H1 (cell line): ENCODE results near the gene RAB34. TPM values are rescaled to one million over a fixed set of nuclear protein-coding genes. Genes with fewer than 3 reads are reported as not detected.

Source experiments
- CTCF ChIA-PET: fragments of 300-600 bp; sonication (Branson Sonifier 250); formaldehyde crosslinking; loops from one replicate; lab custom pipeline; 2021; ENCODE audit not compliant: partially characterized antibody; lab: Charles Lee
- POLR2A ChIA-PET: fragments of 300-600 bp; sonication (Branson Sonifier 250); formaldehyde crosslinking; loops from one replicate; lab custom pipeline; 2021; ENCODE audit warnings: inconsistent platforms; ENCODE audit not compliant: partially characterized antibody; lab: Charles Lee
- DNase-seq, 2 experiments: peaks; one replicate each; pipeline versions ENCODE4 v3.0.0 to v3.0.0-alpha.2; 2010 to 2022; ENCODE audit warnings: low spot score in 2 of 2, low read depth in 1 of 2, mixed read lengths in 1 of 2
- FAIRE-seq: peaks from 2 replicates; lab custom pipeline; 2011; peaks lifted over from hg19 to GRCh38; lab: Jason Lieb, UNC
- H2AFZ ChIP-seq: 2 replicates; pipeline ENCODE4 v1.8.1; 2012; ENCODE audit warnings: low read length, inconsistent platforms
- H2AK5ac ChIP-seq: 2 replicates; pipeline ENCODE4 v1.6.1; 2013; ENCODE audit warnings: low read depth, low read length
- H2BK120ac ChIP-seq: replicated peaks from 2 replicates; pipeline ENCODE3; 2013; ENCODE audit warnings: low read depth, low read length, inconsistent platforms
- H2BK12ac ChIP-seq: 2 replicates; pipeline ENCODE4 v1.6.1; 2013; ENCODE audit warnings: low read depth, low read length
- H2BK15ac ChIP-seq: 2 replicates; pipeline ENCODE4 v1.6.1; 2013; ENCODE audit warnings: low read length
- H2BK20ac ChIP-seq: 2 replicates; pipeline ENCODE4 v1.6.1; 2013; ENCODE audit warnings: low read length
- H2BK5ac ChIP-seq: 2 replicates; pipeline ENCODE4 v1.6.1; 2013; ENCODE audit warnings: low read depth, low read length
- H3K14ac ChIP-seq: 2 replicates; pipeline ENCODE4 v1.6.1; 2013; ENCODE audit warnings: inconsistent platforms; ENCODE audit not compliant: insufficient read length
- H3K18ac ChIP-seq: 2 replicates; pipeline ENCODE4 v1.6.1; 2013; ENCODE audit warnings: low read length; ENCODE audit errors: extremely low read depth
- H3K23ac ChIP-seq: 2 replicates; pipeline ENCODE4 v1.6.1; 2013; ENCODE audit warnings: inconsistent platforms; ENCODE audit not compliant: insufficient read length
- H3K23me2 ChIP-seq: 2 replicates; pipeline ENCODE4 v1.6.1; 2013; ENCODE audit warnings: low read depth, low read length
- H3K27ac ChIP-seq: 2 replicates; pipeline ENCODE4 v1.6.1; 2011; ENCODE audit warnings: low read depth, low read length, inconsistent platforms
- H3K27me3 ChIP-seq, 4 experiments: replicated peaks in 1 of 4; 1 replicate in 1 of 4; 2 replicates in 3 of 4; pipeline versions ENCODE4 v1.6.1 to v1.8.1; 2011 to 2013; ENCODE audit warnings: low read length in 3 of 4, mild to moderate bottlenecking in 3 of 4, inconsistent platforms in 2 of 4, mixed read lengths in 2 of 4, moderate library complexity in 1 of 4; ENCODE audit not compliant: control insufficient read depth in 3 of 4, insufficient read depth in 3 of 4; ENCODE audit errors: extremely low read depth in 1 of 4
- H3K36me3 ChIP-seq, 4 experiments: 2 replicates each; pipeline versions ENCODE4 v1.6.1 to v1.8.1; 2011 to 2013; ENCODE audit warnings: mild to moderate bottlenecking in 4 of 4, low read length in 3 of 4, moderate library complexity in 2 of 4, control low read depth in 1 of 4, inconsistent platforms in 1 of 4; ENCODE audit not compliant: insufficient read depth in 4 of 4, control insufficient read depth in 2 of 4
- H3K4ac ChIP-seq: replicated peaks from 2 replicates; pipeline ENCODE3; 2013; ENCODE audit warnings: low read length, low read depth, mixed read lengths, inconsistent platforms; ENCODE audit not compliant: insufficient read length
- H3K4me1 ChIP-seq, 4 experiments: replicated peaks in 1 of 4; 1 replicate in 1 of 4; 2 replicates in 3 of 4; pipeline versions ENCODE4 v1.6.1 to v1.8.1; 2011 to 2013; ENCODE audit warnings: low read length in 3 of 4, inconsistent platforms in 2 of 4, mixed read lengths in 1 of 4; ENCODE audit not compliant: insufficient read depth in 4 of 4, control insufficient read depth in 3 of 4
- H3K4me2 ChIP-seq, 2 experiments: 2 replicates each; pipeline versions ENCODE4 v1.6.1 to v1.8.1; 2011 to 2013; ENCODE audit warnings: low read depth in 2 of 2, low read length in 2 of 2, control low read depth in 1 of 2, inconsistent platforms in 1 of 2, mild to moderate bottlenecking in 1 of 2; ENCODE audit not compliant: insufficient read depth in 1 of 2
- H3K4me3 ChIP-seq, 4 experiments: fragments of 200-600, 300-600 bp in 1 of 4; sonication (generic), shearing (Covaris generic), sonication (Bioruptor Twin) in 1 of 4; 2 replicates each; pipeline versions ENCODE4 v1.5.1 to v1.8.1; 2011 to 2016; ENCODE audit warnings: low read length in 4 of 4, low read depth in 3 of 4, control low read depth in 2 of 4, inconsistent platforms in 2 of 4, mild to moderate bottlenecking in 2 of 4, mixed read lengths in 1 of 4, moderate library complexity in 1 of 4; ENCODE audit not compliant: insufficient read depth in 2 of 4; ENCODE audit errors: extremely low read depth in 1 of 4
- H3K56ac ChIP-seq: replicated peaks from 2 replicates; pipeline ENCODE3; 2013; ENCODE audit warnings: low read depth, mild to moderate bottlenecking, mixed read lengths, low read length, inconsistent platforms; ENCODE audit not compliant: insufficient read length
- H3K79me1 ChIP-seq: 2 replicates; pipeline ENCODE4 v1.6.1; 2013; ENCODE audit warnings: low read depth, low read length, control low read depth
- H3K79me2 ChIP-seq, 2 experiments: 2 replicates each; pipeline versions ENCODE4 v1.6.1 to v1.8.1; 2012 to 2013; ENCODE audit warnings: low read length in 2 of 2, mild to moderate bottlenecking in 2 of 2, inconsistent platforms in 1 of 2; ENCODE audit not compliant: insufficient read depth in 2 of 2, control insufficient read depth in 1 of 2
- H3K9ac ChIP-seq, 4 experiments: replicated peaks in 1 of 4; 1 replicate in 1 of 4; 2 replicates in 3 of 4; pipeline versions ENCODE4 v1.6.1 to v1.8.1; 2011 to 2013; ENCODE audit warnings: low read depth in 3 of 4, low read length in 3 of 4, control low read depth in 2 of 4, mild to moderate bottlenecking in 2 of 4, moderate library complexity in 2 of 4, inconsistent platforms in 1 of 4; ENCODE audit errors: extremely low read depth in 1 of 4
- H3K9me3 ChIP-seq, 2 experiments: 2 replicates each; pipeline versions ENCODE4 v1.6.1 to v1.8.1; 2012 to 2013; ENCODE audit warnings: mild to moderate bottlenecking in 2 of 2, moderate library complexity in 2 of 2, control low read depth in 1 of 2, inconsistent platforms in 1 of 2, low read depth in 1 of 2, low read length in 1 of 2, mixed read lengths in 1 of 2; ENCODE audit not compliant: insufficient read depth in 2 of 2
- H4K20me1 ChIP-seq, 2 experiments: replicated peaks in 1 of 2; 2 replicates each; pipeline versions ENCODE3 to v1.8.1; 2011 to 2013; ENCODE audit warnings: inconsistent platforms in 2 of 2, low read length in 2 of 2, mild to moderate bottlenecking in 1 of 2; ENCODE audit not compliant: insufficient read depth in 2 of 2, control insufficient read depth in 1 of 2
- H4K5ac ChIP-seq: 2 replicates; pipeline ENCODE4 v1.6.1; 2013; ENCODE audit warnings: low read length, low read depth, mixed read lengths, inconsistent platforms; ENCODE audit not compliant: insufficient read length
- H4K8ac ChIP-seq: 2 replicates; pipeline ENCODE4 v1.8.0; 2013; ENCODE audit warnings: mild to moderate bottlenecking, moderate library complexity, low read length, inconsistent platforms; ENCODE audit not compliant: insufficient read depth; ENCODE audit errors: extremely low read depth
- H4K91ac ChIP-seq: replicated peaks from 2 replicates; pipeline ENCODE3; 2013; ENCODE audit warnings: low read length, mixed read lengths, inconsistent platforms; ENCODE audit not compliant: insufficient read length
- ATF3 ChIP-seq: IDR thresholded peaks from 2 replicates; pipeline ENCODE4 v1.6.1; 2011; ENCODE audit warnings: low read depth, mild to moderate bottlenecking, low read length; ENCODE audit not compliant: insufficient read depth
- KDM1A ChIP-seq: fragments of 200-600, 300-600 bp; sonication (generic); IDR thresholded peaks from 2 replicates; pipeline ENCODE4 v1.7.1; 2016; ENCODE audit warnings: mild to moderate bottlenecking, low read length, borderline replicate concordance
- RNF2 ChIP-seq: fragments of 200-900, 300-1000 bp; sonication (generic); IDR thresholded peaks from 2 replicates; pipeline ENCODE4 v1.7.1; 2016; ENCODE audit warnings: borderline replicate concordance, low read depth, mild to moderate bottlenecking, antibody characterized with exemption, low read length; ENCODE audit not compliant: poor library complexity, severe bottlenecking; ENCODE audit errors: missing control alignments
- WGBS, 2 experiments: shearing (Covaris generic) in 1 of 2; methylation state at CpG; one replicate each; pipeline versions ENCODE4 v1.1.6 to v1.1.7; 2013 to 2015; ENCODE audit warnings: low lambda C conversion rate in 2 of 2, mixed read lengths in 2 of 2, inconsistent platforms in 1 of 2, low coverage in 1 of 2, missing lambda C conversion rate in 1 of 2; ENCODE audit not compliant: insufficient replicate concordance in 2 of 2, insufficient coverage in 1 of 2, insufficient read length in 1 of 2; ENCODE audit errors: extremely low coverage in 1 of 2, missing lambda C conversion rate in 1 of 2; 5-methylcytosine and 5-hydroxymethylcytosine counted together
- polyA plus RNA-seq, 7 experiments: library from polyadenylated mRNA; depleted of rRNA in 3 of 7; stranded (reverse) in 5 of 7; unstranded in 2 of 7; fragments of >200 nt in 5 of 7; fragments of 200-250 nt in 2 of 7; gene quantifications; 1 replicate in 5 of 7; 2 replicates in 1 of 7; 4 replicates in 1 of 7; pipeline versions ENCODE4 v1.2.1 to v1.2.3, GENCODE V29; 2011 to 2013; ENCODE audit warnings: missing spikeins in 2 of 7, mixed read lengths in 2 of 7
- total RNA-seq: library from RNA; stranded (reverse); fragmentation: NEBNext Ultra II Directional; extraction: Animal tissue kit (Norgen Biotek cat#: 25700); gene quantifications from 2 replicates; pipeline ENCODE4 v1.2.1, GENCODE V29; 2021

The RAB34 gene
- total and polyA plus RNA-seq, 2 of the 8 experiments (the other 6 are each of a cell fraction or from before 2014, with no cell fraction given): 237 to 305 TPM

- H3K4me2 ChIP-seq: no peak overlapping the region
- H3K9ac ChIP-seq: no peak overlapping the region
- H2AK5ac ChIP-seq: no peak overlapping the region
- no peak overlapping the region for H2BK15ac ChIP-seq
- H4K20me1 ChIP-seq: peaks cover 0 to 9% of the 10 kb centered on the region in 2 experiments
- no peak overlapping the region for H2BK120ac ChIP-seq
- no peaks in the 10 kb centered on the region for H3K79me2 ChIP-seq
- FAIRE-seq: no peak
- 96% methylated on average over 11 of the region's 11 CpGs; no CpG with 5 or more reads in 1 of the 2 experiments for WGBS, 2 experiments
- ChIA-PET CTCF (interaction anchor here (0.7 to 1.4 kb wide), 3 partner anchors 12 to 78 kb away, joined by 3 to 4 read pairs (median 3); no protein-coding TSS in a partner anchor), POLR2A (interaction anchor here (0.7 to 3.9 kb wide), 10 partner anchors 11 to 105 kb away, joined by 3 to 16 read pairs (median 5); no protein-coding TSS in a partner anchor)
- H4K91ac ChIP-seq: no peak overlapping the region
- no peaks in the 10 kb centered on the region for H3K79me1 ChIP-seq
- no peak overlapping the region for H4K5ac ChIP-seq
- H3K4me1 ChIP-seq: no peaks in the 10 kb centered on the region
- H2AFZ ChIP-seq: no peak overlapping the region
- no peak overlapping the region for H3K56ac ChIP-seq
- H2BK5ac ChIP-seq: no peak overlapping the region
- H2BK12ac ChIP-seq: no peak overlapping the region
- no peak overlapping the region for H3K14ac ChIP-seq
- H3K9me3 ChIP-seq: no peaks in the 10 kb centered on the region
- H3K27me3 ChIP-seq: no peaks in the 10 kb centered on the region
- H3K23ac ChIP-seq: no peak overlapping the region
- H3K23me2 ChIP-seq: no peaks in the 10 kb centered on the region
- no peak overlapping the region for H3K27ac ChIP-seq
- no peak overlapping the region for H4K8ac ChIP-seq
- no peak overlapping the region for H3K4ac ChIP-seq
- no peak overlapping the region for H3K18ac ChIP-seq
- H2BK20ac ChIP-seq: no peak overlapping the region
- peaks cover 49 to 92% (median 81%) of the 10 kb centered on the region in 4 experiments for H3K36me3 ChIP-seq
- no peak for TF ChIP-seq RNF2
- TF ChIP-seq KDM1A: no peak
- no peak for TF ChIP-seq ATF3
- H3K4me3 ChIP-seq: no peak overlapping the region
- no peak for DNase-seq
These were observed 35.0 kb downstream of the RAB34 start for GRCh38 chr17:28682655-28683054.
